Vagina (tissue), 2 donors: ENCODE measurements around the gene TGIF1. TPM values are rescaled to one million over a fixed set of nuclear protein-coding genes. Genes with fewer than 3 reads are reported as not detected.
A peak's percentile ranks its signal among the peaks of the same experiment; 100 is the strongest.

ENCODE experiments used
- DNase-seq, 2 donors: peaks; one replicate each; pipeline ENCODE4 v3.0.0-alpha.2; 2017; ENCODE audit errors: extremely low spot score in 2 of 2
- H3K27ac ChIP-seq: fragments of 200-600 bp; sonication (generic); one replicate; pipeline ENCODE4 v1.5.1; 2019
- H3K27me3 ChIP-seq: fragments of 200-600 bp; sonication (generic); one replicate; pipeline ENCODE4 v1.5.1; 2019
- H3K36me3 ChIP-seq, 2 donors: fragments of 200-600 bp; sonication (generic); one replicate each; pipeline ENCODE4 v1.5.1; 2017 to 2019
- H3K4me1 ChIP-seq: fragments of 200-600 bp; sonication (generic); one replicate; pipeline ENCODE4 v1.5.1; 2019
- H3K4me3 ChIP-seq, 2 donors: fragments of 200-600 bp; sonication (generic); 1 replicate in 1 of 2; 2 replicates in 1 of 2; pipeline ENCODE4 v1.5.1; 2016 to 2019
- H3K9me3 ChIP-seq: fragments of 200-600 bp; sonication (generic); one replicate; pipeline ENCODE4 v1.5.1; 2019
- POLR2A ChIP-seq, 2 donors: fragments of 450-650 bp; IDR thresholded peaks; one replicate each; pipeline ENCODE4 v1.6.1; 2017; ENCODE audit warnings: antibody characterized with exemption in 2 of 2, mild to moderate bottlenecking in 2 of 2, moderate library complexity in 2 of 2
- POLR2AphosphoS5 ChIP-seq, 2 donors: sonication (generic); formaldehyde crosslinking; IDR thresholded peaks; one replicate each; pipeline ENCODE4 v1.9.0; 2017; ENCODE audit warnings: antibody characterized with exemption in 2 of 2, mild to moderate bottlenecking in 2 of 2, low read depth in 1 of 2; ENCODE audit not compliant: insufficient read depth in 1 of 2
- intact Hi-C: fragments of 100-400 bp; cut with DNase I; formaldehyde crosslinking; loops from one replicate; pipeline ENCODE4 v1.15.1; 2023
- total RNA-seq: library from RNA; depleted of rRNA; stranded (reverse); fragments of >200 nt; gene quantifications from one replicate; pipeline ENCODE4 v1.2.3, GENCODE V29; 2016
- TF ChIP-seq, protein P1 (sequence below), 3 experiments: fragments of 450-650 bp in 2 of 3; fragments of 200-600 bp in 1 of 3; sonication (generic) in 1 of 3; IDR thresholded peaks; one replicate each; pipeline ENCODE4 v1.5.1; 2017 to 2019; ENCODE audit warnings: antibody characterized with exemption in 3 of 3, mild to moderate bottlenecking in 2 of 3, moderate library complexity in 2 of 3

Gene TGIF1
- total RNA-seq, 1 donor from 2014 or later: 60.9 TPM

DNA sequence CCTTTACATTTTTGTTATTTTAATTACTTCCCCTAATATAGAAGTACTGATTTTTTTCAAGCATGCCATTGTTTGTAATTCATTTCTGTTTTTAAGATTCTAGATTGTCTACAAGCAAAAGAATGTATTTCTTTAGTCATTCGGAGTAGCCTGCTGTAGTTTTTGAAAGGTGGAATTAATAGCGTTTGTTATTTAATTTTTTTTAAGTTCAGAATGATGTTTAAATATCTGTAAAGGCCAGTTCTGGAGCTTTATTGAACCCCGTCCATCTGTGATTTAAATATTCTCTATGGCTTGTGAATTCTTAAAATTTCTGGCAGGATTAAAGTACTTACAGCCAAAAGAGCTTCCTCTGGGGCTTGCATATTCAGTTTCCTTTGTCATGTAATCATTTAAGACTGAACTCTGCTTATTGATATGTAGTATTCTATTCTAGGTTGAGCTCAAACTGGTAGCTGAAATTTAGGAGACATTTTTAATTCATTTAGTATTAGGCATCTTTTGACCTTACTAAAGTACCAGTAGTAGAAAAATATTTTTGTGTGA lies 5.2 kb downstream of the TGIF1 start:
- peak overlapping the region; percentile 99 for H3K27ac ChIP-seq
- peak overlapping the region in 1 of 2 donors; percentile 74 for H3K4me3 ChIP-seq
- H3K9me3 ChIP-seq: no peaks in the 10 kb centered on the region
- peaks cover 0 to 27% of the 10 kb centered on the region in 2 donors for H3K36me3 ChIP-seq
- intact Hi-C loops: no loop called here
- H3K4me1 ChIP-seq: peaks cover 68% of the 10 kb centered on the region
- TF ChIP-seq, protein P1, sequence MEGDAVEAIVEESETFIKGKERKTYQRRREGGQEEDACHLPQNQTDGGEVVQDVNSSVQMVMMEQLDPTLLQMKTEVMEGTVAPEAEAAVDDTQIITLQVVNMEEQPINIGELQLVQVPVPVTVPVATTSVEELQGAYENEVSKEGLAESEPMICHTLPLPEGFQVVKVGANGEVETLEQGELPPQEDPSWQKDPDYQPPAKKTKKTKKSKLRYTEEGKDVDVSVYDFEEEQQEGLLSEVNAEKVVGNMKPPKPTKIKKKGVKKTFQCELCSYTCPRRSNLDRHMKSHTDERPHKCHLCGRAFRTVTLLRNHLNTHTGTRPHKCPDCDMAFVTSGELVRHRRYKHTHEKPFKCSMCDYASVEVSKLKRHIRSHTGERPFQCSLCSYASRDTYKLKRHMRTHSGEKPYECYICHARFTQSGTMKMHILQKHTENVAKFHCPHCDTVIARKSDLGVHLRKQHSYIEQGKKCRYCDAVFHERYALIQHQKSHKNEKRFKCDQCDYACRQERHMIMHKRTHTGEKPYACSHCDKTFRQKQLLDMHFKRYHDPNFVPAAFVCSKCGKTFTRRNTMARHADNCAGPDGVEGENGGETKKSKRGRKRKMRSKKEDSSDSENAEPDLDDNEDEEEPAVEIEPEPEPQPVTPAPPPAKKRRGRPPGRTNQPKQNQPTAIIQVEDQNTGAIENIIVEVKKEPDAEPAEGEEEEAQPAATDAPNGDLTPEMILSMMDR (IDR thresholded peaks at IDR 0.05): no peak
- TF ChIP-seq POLR2A (IDR thresholded peaks at IDR 0.05) (no peak), POLR2AphosphoS5 (IDR thresholded peaks at IDR 0.05; ENCODE audit: insufficient read depth in 1 of 2, low read depth in 1 of 2) (no peak)
- no peak for DNase-seq
- no peaks in the 10 kb centered on the region for H3K27me3 ChIP-seq

GRCh38 chr18:3455907-3456685 lies 6.1 kb downstream of the TGIF1 start:
- Histone ChIP-seq H3K4me3 (no peak overlapping the region), H3K27ac (peak overlapping the region; percentile 53), H3K4me1 (peaks cover 68% of the 10 kb centered on the region), H3K9me3 (no peaks in the 10 kb centered on the region), H3K36me3 (peaks cover 0 to 33% of the 10 kb centered on the region in 2 donors), H3K27me3 (no peaks in the 10 kb centered on the region)
- no peak for DNase-seq
- intact Hi-C loops: no loop called here
- TF ChIP-seq, protein P1 (IDR thresholded peaks at IDR 0.05): no peak
- TF ChIP-seq POLR2AphosphoS5 (IDR thresholded peaks at IDR 0.05; ENCODE audit: insufficient read depth in 1 of 2, low read depth in 1 of 2) (no peak), POLR2A (IDR thresholded peaks at IDR 0.05) (no peak)

- Histone ChIP-seq H3K4me3 (no peak overlapping the region), H3K27me3 (no peaks in the 10 kb centered on the region), H3K27ac (no peak overlapping the region), H3K4me1 (peaks cover 68% of the 10 kb centered on the region), H3K9me3 (no peaks in the 10 kb centered on the region), H3K36me3 (peaks cover 0 to 35% of the 10 kb centered on the region in 2 donors)
- intact Hi-C loops: no loop called here
- DNase-seq: no peak
- TF ChIP-seq, protein P1 (IDR thresholded peaks at IDR 0.05): no peak
- TF ChIP-seq POLR2A (IDR thresholded peaks at IDR 0.05) (no peak), POLR2AphosphoS5 (IDR thresholded peaks at IDR 0.05; ENCODE audit: insufficient read depth in 1 of 2, low read depth in 1 of 2) (no peak)
Observed at GRCh38 chr18:3456686-3457069, 6.7 kb downstream of the TGIF1 start.

- Histone ChIP-seq H3K36me3 (peaks cover 0 to 35% of the 10 kb centered on the region in 2 donors), H3K4me1 (peaks cover 66% of the 10 kb centered on the region), H3K9me3 (no peaks in the 10 kb centered on the region), H3K27ac (no peak overlapping the region), H3K27me3 (no peaks in the 10 kb centered on the region), H3K4me3 (no peak overlapping the region)
- DNase-seq: no peak
- TF ChIP-seq POLR2A (IDR thresholded peaks at IDR 0.05) (no peak), POLR2AphosphoS5 (IDR thresholded peaks at IDR 0.05; ENCODE audit: insufficient read depth in 1 of 2, low read depth in 1 of 2) (no peak)
- TF ChIP-seq, protein P1 (IDR thresholded peaks at IDR 0.05): no peak
- intact Hi-C loops: no loop called here
Observed at GRCh38 chr18:3457261-3457724, 7.3 kb downstream of the TGIF1 start.

- TF ChIP-seq POLR2A (IDR thresholded peaks at IDR 0.05): no peak
- TF ChIP-seq, protein P1 (IDR thresholded peaks at IDR 0.05): no peak
- no peak for TF ChIP-seq POLR2AphosphoS5 (IDR thresholded peaks at IDR 0.05; ENCODE audit: insufficient read depth in 1 of 2, low read depth in 1 of 2)
- Histone ChIP-seq H3K27ac (no peak overlapping the region), H3K27me3 (no peaks in the 10 kb centered on the region), H3K4me1 (peaks cover 56% of the 10 kb centered on the region), H3K9me3 (no peaks in the 10 kb centered on the region), H3K4me3 (no peak overlapping the region), H3K36me3 (peaks cover 0 to 35% of the 10 kb centered on the region in 2 donors)
- DNase-seq: no peak
- intact Hi-C loops: no loop called here
Observed at GRCh38 chr18:3458378-3458777, 8.4 kb downstream of the TGIF1 start.
